Activated T-cell treated with anti-CD3 and anti-CD28 coated beads, Interleukin-2, amount 50 U/mL, for 24 hours (primary cell): ENCODE data around the gene SH2D2A.

Experiments used
- DNase-seq: peaks from one replicate; pipeline ENCODE4 v3.0.0-alpha.2; 2020
- H3K27ac Mint-ChIP-seq: 2 replicates; pipeline ENCODE4 v1.8.0; 2020; ENCODE audit warnings: mild to moderate bottlenecking, mixed read lengths
- H3K27me3 Mint-ChIP-seq: 2 replicates; pipeline ENCODE4 v1.8.0; 2020; ENCODE audit warnings: mixed read lengths
- H3K36me3 Mint-ChIP-seq: 2 replicates; pipeline ENCODE4 v1.8.0; 2020; ENCODE audit warnings: low read depth, mixed read lengths
- H3K4me1 Mint-ChIP-seq: 2 replicates; pipeline ENCODE4 v1.8.0; 2020; ENCODE audit warnings: low read depth, mixed read lengths
- H3K4me3 Mint-ChIP-seq: 2 replicates; pipeline ENCODE4 v1.8.0; 2020; ENCODE audit warnings: mild to moderate bottlenecking, moderate library complexity, mixed read lengths
- H3K9me3 Mint-ChIP-seq: 2 replicates; pipeline ENCODE4 v1.8.0; 2020; ENCODE audit warnings: mixed read lengths

Gene SH2D2A

GRCh38 chr1:156856282-156856785 is 39.7 kb upstream of the SH2D2A start:
- Mint-ChIP-seq H3K4me3 (no peak overlapping the region), H3K36me3 (no peaks in the 10 kb centered on the region), H3K4me1 (peaks cover 17% of the 10 kb centered on the region), H3K27ac (no peak overlapping the region), H3K9me3 (no peaks in the 10 kb centered on the region), H3K27me3 (peaks cover 33% of the 10 kb centered on the region)
- DNase-seq: no peak

GRCh38 chr1:156854634-156855033 is 38.0 kb upstream of the SH2D2A start:
- H3K27ac Mint-ChIP-seq: no peak overlapping the region
- H3K36me3 Mint-ChIP-seq: no peaks in the 10 kb centered on the region
- H3K9me3 Mint-ChIP-seq: no peaks in the 10 kb centered on the region
- no peak overlapping the region for H3K4me3 Mint-ChIP-seq
- H3K27me3 Mint-ChIP-seq: peaks cover 23% of the 10 kb centered on the region
- H3K4me1 Mint-ChIP-seq: peaks cover 7% of the 10 kb centered on the region
- no peak for DNase-seq

GRCh38 chr1:156853761-156854160 is 37.1 kb upstream of the SH2D2A start:
- Mint-ChIP-seq H3K9me3 (no peaks in the 10 kb centered on the region), H3K27me3 (peaks cover 21% of the 10 kb centered on the region), H3K27ac (no peak overlapping the region), H3K36me3 (no peaks in the 10 kb centered on the region), H3K4me1 (peaks cover 8% of the 10 kb centered on the region), H3K4me3 (no peak overlapping the region)
- no peak for DNase-seq

DNA sequence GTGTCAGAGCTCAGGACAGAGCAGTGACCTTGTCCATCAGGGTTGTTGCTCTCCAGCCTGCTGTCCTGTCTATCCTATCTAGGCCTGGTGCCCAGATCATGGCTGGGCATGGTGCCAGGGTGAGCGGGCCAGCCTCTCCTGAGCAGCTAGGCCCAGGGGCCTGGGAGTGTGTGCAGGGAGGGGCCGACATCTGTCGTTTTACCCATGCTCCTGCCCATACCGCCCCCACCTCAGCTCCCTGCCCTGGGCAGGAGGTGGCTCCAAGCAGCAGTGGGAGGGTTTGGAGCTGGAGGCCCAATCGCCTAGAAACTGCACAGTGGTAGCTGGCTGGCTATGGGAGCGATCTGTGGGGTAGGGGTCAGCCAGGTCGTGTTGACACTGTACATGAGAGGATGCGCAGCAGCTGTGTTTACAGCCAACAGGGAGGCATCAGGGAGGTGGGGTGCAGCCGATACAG is 35.8 kb upstream of the SH2D2A start:
- H3K27ac Mint-ChIP-seq: no peak overlapping the region
- H3K9me3 Mint-ChIP-seq: no peaks in the 10 kb centered on the region
- no peak for DNase-seq
- peaks cover 16% of the 10 kb centered on the region for H3K27me3 Mint-ChIP-seq
- peaks cover 13% of the 10 kb centered on the region for H3K4me1 Mint-ChIP-seq
- H3K36me3 Mint-ChIP-seq: no peaks in the 10 kb centered on the region
- no peak overlapping the region for H3K4me3 Mint-ChIP-seq

GRCh38 chr1:156851779-156852417 is 35.2 kb upstream of the SH2D2A start:
- Mint-ChIP-seq H3K36me3 (no peaks in the 10 kb centered on the region), H3K4me1 (peaks cover 13% of the 10 kb centered on the region), H3K27ac (no peak overlapping the region), H3K27me3 (peaks cover 20% of the 10 kb centered on the region), H3K9me3 (no peaks in the 10 kb centered on the region), H3K4me3 (no peak overlapping the region)
- DNase-seq: no peak

DNA sequence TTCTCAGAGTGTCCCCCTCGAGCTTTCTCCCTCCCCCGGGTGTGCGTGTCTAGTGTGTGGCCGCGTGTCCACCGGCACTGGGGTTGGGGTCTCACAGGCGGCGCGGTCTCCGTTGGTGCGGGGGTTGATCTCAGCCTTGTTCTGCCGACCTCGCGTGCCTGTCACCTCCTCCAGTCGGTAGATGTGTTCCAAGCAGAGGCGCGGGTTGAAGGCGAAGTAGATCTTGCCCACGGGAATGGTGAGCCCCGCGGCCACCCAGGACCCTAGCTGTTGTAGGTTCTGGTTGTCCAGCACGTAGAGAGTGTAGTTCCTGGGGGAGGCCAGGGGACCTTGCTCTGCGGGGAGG is 32.5 kb upstream of the SH2D2A start:
- no peak for DNase-seq
- Mint-ChIP-seq H3K4me1 (peaks cover 27% of the 10 kb centered on the region), H3K27ac (no peak overlapping the region), H3K9me3 (no peaks in the 10 kb centered on the region), H3K4me3 (no peak overlapping the region), H3K36me3 (no peaks in the 10 kb centered on the region), H3K27me3 (peaks cover 47% of the 10 kb centered on the region)

GRCh38 chr1:156848461-156849150 is 32.0 kb upstream of the SH2D2A start:
- Mint-ChIP-seq H3K4me1 (peaks cover 30% of the 10 kb centered on the region), H3K27me3 (peaks cover 53% of the 10 kb centered on the region), H3K4me3 (no peak overlapping the region), H3K27ac (no peak overlapping the region), H3K36me3 (no peaks in the 10 kb centered on the region), H3K9me3 (no peaks in the 10 kb centered on the region)
- DNase-seq: peak; percentile 72

- Mint-ChIP-seq H3K36me3 (no peaks in the 10 kb centered on the region), H3K27me3 (peaks cover 60% of the 10 kb centered on the region), H3K9me3 (no peaks in the 10 kb centered on the region), H3K4me1 (peaks cover 30% of the 10 kb centered on the region), H3K4me3 (no peak overlapping the region), H3K27ac (no peak overlapping the region)
- no peak for DNase-seq
Observed at GRCh38 chr1:156847591-156848460, 31.2 kb upstream of the SH2D2A start.

DNA sequence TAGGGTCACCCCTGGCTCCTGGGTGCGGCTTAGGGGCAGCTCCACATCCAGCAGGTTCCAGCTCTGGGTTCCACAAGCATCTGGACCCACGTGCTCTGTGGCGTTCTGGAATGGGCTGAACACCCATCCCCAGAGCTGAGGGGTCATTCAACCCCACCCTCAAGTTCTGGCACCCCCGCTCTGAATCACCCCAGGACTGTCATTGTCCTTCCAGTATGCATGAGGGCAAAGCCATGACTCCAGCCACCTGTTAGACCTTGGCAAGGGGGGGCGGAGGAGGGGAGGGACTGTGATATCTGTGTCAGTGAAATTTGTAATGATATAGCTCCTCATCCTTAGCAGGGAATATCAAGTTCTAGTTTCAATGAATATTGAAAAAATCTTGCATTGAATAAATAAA is 30.0 kb upstream of the SH2D2A start:
- Mint-ChIP-seq H3K27ac (no peak overlapping the region), H3K4me1 (peaks cover 30% of the 10 kb centered on the region), H3K27me3 (peaks cover 72% of the 10 kb centered on the region), H3K9me3 (no peaks in the 10 kb centered on the region), H3K36me3 (no peaks in the 10 kb centered on the region), H3K4me3 (no peak overlapping the region)
- DNase-seq: no peak

DNA sequence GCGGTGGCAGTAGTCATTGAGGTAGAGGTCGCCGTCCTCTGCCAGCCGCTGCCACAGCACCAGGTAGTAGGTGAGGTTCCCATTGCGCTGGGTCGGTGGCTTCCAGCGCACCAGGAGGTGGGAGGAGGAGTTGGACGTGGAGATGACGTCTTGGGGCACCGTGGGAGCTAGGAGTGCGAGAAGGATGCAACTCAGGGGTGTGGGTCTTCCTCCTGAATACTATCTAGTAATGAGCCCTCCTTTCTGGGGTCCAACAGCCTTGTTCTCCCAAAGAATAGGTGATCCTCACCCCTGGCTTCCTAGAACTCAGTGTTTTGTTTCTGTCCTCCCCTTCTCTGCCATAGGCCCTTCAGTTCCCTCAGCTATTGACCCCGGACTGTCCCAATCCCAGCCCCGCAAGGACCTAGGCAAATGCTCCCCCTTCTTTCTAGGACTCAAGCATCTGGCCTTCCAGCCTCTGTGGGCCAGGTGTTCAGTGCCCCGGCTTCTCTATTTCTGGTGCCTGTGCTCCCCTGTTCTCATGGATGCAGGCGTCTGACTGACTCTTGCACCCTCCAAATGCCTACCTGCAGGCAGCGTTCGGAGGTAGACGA is 29.4 kb upstream of the SH2D2A start:
- H3K27ac Mint-ChIP-seq: no peak overlapping the region
- no peak for DNase-seq
- H3K27me3 Mint-ChIP-seq: peaks cover 78% of the 10 kb centered on the region
- no peaks in the 10 kb centered on the region for H3K9me3 Mint-ChIP-seq
- H3K36me3 Mint-ChIP-seq: no peaks in the 10 kb centered on the region
- H3K4me3 Mint-ChIP-seq: no peak overlapping the region
- peaks cover 30% of the 10 kb centered on the region for H3K4me1 Mint-ChIP-seq

GRCh38 chr1:156845055-156845952 is 28.7 kb upstream of the SH2D2A start:
- Mint-ChIP-seq H3K9me3 (no peaks in the 10 kb centered on the region), H3K27me3 (peaks cover 86% of the 10 kb centered on the region), H3K4me1 (peaks cover 30% of the 10 kb centered on the region), H3K36me3 (no peaks in the 10 kb centered on the region), H3K27ac (no peak overlapping the region), H3K4me3 (peak overlapping the region; percentile 46)
- DNase-seq: peak; percentile 66

- Mint-ChIP-seq H3K9me3 (no peaks in the 10 kb centered on the region), H3K4me1 (peaks cover 30% of the 10 kb centered on the region), H3K36me3 (no peaks in the 10 kb centered on the region), H3K4me3 (peak overlapping the region; percentile 46), H3K27me3 (peaks cover 89% of the 10 kb centered on the region), H3K27ac (no peak overlapping the region)
- no peak for DNase-seq
Observed at GRCh38 chr1:156844638-156845037, 28.0 kb upstream of the SH2D2A start.

GRCh38 chr1:156844102-156844501 is 27.5 kb upstream of the SH2D2A start:
- Mint-ChIP-seq H3K36me3 (no peaks in the 10 kb centered on the region), H3K4me1 (peaks cover 29% of the 10 kb centered on the region), H3K4me3 (no peak overlapping the region), H3K27ac (no peak overlapping the region), H3K27me3 (peaks cover 91% of the 10 kb centered on the region), H3K9me3 (no peaks in the 10 kb centered on the region)
- DNase-seq: no peak
